8988T (cell line): ENCODE results near the gene C17orf58.
"Not testable (repeated sequence)": the region's sequence is repeated elsewhere in the genome, so short reads cannot be mapped to it uniquely, and the experiment has no call there.

ENCODE experiments used
- DNase-seq: peaks from one replicate; pipeline ENCODE4 v3.0.0; 2011

Gene C17orf58

DNA sequence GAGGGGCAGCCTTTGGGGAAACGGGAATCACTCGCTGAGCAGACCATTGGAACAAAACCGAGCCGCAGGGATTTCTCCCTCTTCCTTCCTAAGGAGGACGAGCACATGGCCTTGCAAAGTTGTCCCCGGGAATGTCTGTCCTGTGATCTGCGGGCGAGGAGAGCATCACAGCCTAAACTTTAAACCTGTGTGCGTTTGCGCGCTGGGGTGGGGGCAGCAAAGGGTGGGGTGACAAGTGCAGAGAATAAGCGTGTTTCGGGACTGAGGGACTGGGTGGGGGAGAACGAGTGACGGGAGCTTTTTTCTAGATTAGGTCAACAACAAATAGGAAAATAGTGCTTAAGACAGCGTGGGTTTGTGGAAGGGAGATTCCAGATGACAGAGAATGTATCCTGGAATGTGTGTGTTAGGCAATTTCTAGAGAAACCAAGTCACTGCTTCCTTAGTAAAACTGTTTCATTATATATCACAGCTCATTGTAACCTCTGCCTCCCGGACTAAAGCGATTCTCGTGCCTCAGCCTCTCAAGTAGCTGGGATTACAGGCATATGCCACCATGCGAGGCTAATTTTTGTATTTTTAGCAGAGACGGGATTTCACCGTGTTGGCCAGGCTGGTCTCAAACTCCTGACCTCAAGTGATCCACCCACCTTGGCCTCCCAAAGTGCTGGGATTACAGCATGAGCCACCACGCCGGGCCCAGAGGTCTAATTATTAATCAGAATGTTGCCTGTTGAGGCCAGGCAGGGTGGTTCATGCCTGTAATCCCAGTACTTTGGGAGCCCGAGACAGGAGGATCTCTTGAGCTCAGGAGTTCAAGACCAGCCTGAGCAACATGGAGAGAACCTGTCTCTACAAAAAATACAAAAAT is at the start of gene C17orf58:
C17orf58 (minus strand) TSS at position 169 of the 871 bp plus-strand sequence. CDS start 271 bp downstream, outside the sequence.
- DNase-seq, result not testable (repeated sequence)

- DNase-seq, result no peak
These were observed 40.3 kb upstream of the C17orf58 start for GRCh38 chr17:68036304-68037147.

- DNase-seq, result peak; percentile 62
These were observed 39.4 kb upstream of the C17orf58 start, which contains the start of gene KPNA2 for GRCh38 chr17:68035523-68036303. KPNA2 (plus strand) TSS chr17:68035735; CDS start chr17:68037133, 1,398 bp downstream.

- DNase-seq, result no peak
These were observed 38.9 kb upstream of the C17orf58 start for GRCh38 chr17:68035131-68035522.

DNA sequence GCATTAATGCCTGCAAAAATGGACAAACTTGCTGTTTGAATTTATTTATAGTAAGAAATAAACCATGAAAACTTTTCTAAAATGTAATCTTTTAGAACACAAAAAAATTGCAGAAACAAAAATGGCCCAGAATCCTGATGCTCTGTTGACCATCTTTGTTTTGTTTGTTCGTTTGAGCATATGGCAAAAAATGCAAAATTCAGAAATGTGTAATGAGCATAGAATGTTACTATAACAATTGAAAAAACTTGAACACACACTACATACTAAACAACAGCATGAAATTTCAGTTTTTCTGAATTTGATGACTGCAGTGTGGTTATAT is 38.1 kb upstream of the C17orf58 start:
- no peak for DNase-seq

GRCh38 chr17:68033636-68034451 is 37.6 kb upstream of the C17orf58 start:
- no peak for DNase-seq

DNA sequence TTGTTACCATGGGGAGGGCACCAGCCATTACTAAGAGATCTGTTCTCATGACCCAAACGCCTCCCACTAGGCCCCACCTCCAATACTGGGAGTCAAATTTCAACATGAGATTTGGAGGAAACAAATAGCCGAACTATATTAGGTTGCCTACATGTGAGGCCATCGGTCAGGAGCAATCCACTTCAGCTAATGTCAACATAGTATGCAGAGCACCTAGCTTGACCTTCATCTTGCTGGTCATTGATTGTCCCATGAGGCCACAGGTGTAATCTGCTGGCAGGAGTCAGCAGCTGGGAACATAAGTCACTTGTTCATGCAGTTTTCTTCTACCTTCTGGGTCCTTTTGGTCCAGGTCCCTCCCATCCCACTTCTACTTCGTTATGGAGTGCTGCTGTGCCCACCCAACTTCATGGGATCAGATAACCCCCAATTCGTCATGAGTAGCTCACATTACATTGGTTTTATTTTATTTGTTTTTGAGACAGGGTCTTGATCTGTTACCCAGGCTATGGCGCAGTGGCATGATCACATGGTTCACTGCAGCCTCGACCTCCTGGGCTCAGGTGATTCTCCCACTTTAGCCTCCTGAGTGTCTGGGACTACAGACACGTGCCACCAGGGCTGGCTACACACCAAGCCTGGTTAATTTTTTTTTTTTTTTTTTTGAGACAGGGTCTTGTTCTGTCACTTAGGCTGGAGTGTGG is 33.4 kb upstream of the C17orf58 start:
- DNase-seq, result no peak

DNA sequence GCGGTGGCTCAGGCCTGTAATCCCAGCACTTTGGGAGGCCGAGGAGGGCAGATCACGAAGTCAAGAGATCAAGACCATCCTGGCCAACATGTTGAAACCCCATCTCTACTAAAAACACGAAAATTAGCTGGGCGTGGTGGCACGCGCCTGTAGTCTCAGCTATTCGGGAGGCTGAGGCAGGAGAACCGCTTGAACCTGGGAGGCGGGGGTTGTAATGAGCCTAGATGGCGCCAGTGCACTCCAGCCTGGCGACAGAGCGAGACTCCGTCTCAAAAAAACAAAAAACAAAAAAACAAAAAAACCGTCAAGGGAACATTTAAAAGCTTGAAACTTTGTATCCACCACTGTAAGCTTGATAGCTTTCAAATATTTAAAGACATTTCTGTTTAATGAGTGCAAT is 26.3 kb upstream of the C17orf58 start:
- not testable (repeated sequence) for DNase-seq

- DNase-seq, result no peak
These were observed 25.7 kb upstream of the C17orf58 start for GRCh38 chr17:68021963-68022362.

- not testable (repeated sequence) for DNase-seq
These were observed 24.5 kb upstream of the C17orf58 start for GRCh38 chr17:68020791-68021190.

GRCh38 chr17:68020409-68020756 is 24.1 kb upstream of the C17orf58 start:
- no peak for DNase-seq

DNA sequence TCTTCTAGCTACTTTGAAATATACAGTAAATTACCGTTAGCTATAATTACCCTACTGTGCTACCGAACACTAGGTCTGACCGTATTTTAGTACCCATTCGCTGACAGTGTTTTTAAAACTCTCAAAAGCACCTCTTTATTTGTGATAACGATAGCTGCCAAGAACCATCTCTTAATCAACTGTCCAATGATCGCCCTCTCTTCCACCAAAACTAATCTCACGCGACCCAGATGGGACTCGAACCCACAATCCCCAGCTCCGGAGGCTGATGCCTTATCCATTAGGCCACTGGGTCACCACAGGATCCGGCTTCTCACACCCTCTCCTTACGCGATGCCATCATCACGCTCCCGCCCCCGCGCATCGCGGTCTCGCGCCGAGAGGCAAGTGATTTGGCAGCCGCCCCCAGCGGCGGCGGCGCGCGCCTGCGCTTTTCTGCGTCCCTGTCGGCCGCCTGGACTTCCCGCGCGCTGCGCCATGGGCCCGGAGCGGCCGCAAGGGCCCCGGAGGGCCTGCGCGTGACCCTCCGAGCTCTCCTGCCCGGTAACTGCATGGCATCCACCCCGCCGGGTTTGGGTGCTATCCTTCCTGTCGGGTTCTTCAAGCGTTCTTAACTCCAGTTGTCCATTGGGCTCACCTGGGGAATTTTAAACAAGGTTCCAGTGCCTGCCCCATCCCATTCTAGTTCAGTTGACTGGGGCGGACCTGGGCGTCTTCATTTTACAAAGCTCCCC is 23.6 kb upstream of the C17orf58 start:
- DNase-seq, result peak; percentile 76

- DNase-seq, result no peak
These were observed 23.0 kb upstream of the C17orf58 start for GRCh38 chr17:68019336-68019674.

- not testable (repeated sequence) for DNase-seq
These were observed 22.2 kb upstream of the C17orf58 start for GRCh38 chr17:68018493-68018892.

DNA sequence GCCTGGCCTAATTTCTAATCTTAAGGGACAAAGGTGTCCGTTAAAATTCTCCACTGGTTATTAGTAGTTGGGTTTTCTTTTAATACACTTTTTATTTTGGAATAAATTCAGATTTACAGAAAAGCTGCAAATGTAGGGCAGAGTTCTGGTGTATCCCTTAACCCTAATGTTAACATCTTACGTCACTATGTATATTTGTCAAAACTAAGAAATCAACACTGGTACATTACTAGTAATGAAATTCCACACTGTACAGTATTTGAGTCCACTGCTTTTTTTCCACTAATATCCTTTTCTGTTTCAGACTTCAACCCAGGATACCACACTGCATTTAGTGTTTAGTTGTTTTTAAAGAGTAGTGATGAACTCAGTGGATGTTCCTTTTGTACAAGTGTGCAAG is 20.6 kb upstream of the C17orf58 start:
- no peak for DNase-seq

- no peak for DNase-seq
These were observed 18.9 kb upstream of the C17orf58 start for GRCh38 chr17:68015081-68015723.

- DNase-seq, result no peak
These were observed 17.1 kb upstream of the C17orf58 start for GRCh38 chr17:68013385-68013784.

GRCh38 chr17:68011199-68011665 is 15.0 kb upstream of the C17orf58 start:
- DNase-seq, result no peak

DNA sequence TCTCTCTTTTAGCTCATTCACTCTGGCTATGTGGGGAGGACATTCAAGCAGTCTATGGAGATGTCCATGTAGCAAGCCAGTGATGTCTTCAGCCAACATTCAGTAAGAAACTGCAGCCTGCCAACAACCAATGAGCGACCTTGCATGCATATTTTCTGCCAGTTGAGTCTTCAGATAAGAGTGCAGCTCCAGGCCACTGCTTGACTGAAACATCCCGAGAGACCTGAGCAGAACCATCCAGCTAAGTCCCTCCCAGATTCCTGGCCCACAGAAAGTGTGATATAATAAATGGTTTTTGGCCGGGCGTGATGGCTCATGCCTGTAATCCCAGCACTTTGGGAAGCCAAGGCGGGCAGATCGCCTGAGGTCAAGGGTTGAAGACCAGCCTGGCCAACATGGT is 10.5 kb upstream of the C17orf58 start:
- DNase-seq, result no peak

- DNase-seq, result no peak
These were observed 7.9 kb upstream of the C17orf58 start for GRCh38 chr17:68004201-68004600.
